Kidney (tissue), 14 donors: ENCODE results near the gene CDK9. TPM values are rescaled to one million over a fixed set of nuclear protein-coding genes. Genes with fewer than 3 reads are reported as not detected.
"Not testable (repeated sequence)": the region's sequence is repeated elsewhere in the genome, so short reads cannot be mapped to it uniquely, and the experiment has no call there.

ENCODE experiments used
- DNase-seq, 5 donors: peaks; one replicate each; pipeline ENCODE4 v3.0.0-alpha.2; 2013 to 2020
- FAIRE-seq: peaks from 2 replicates; lab custom pipeline; 2012; peaks lifted over from hg19 to GRCh38; lab: Jason Lieb, UNC
- H3K27ac ChIP-seq, 2 donors: one replicate each; pipeline ENCODE4 v1.7.0; 2013; ENCODE audit warnings: low read depth in 2 of 2, low read length in 2 of 2, inconsistent platforms in 1 of 2
- H3K27me3 ChIP-seq: one replicate; pipeline ENCODE4 v1.7.1; 2013; ENCODE audit warnings: low read length, inconsistent platforms; ENCODE audit not compliant: control insufficient read depth, insufficient read depth
- H3K36me3 ChIP-seq, 3 donors: one replicate each; pipeline versions ENCODE4 v1.7.0 to v1.7.1; 2013; ENCODE audit warnings: low read length in 3 of 3, control low read depth in 1 of 3, inconsistent platforms in 1 of 3; ENCODE audit not compliant: insufficient read depth in 3 of 3, control insufficient read depth in 2 of 3
- H3K4me1 ChIP-seq, 3 donors: one replicate each; pipeline versions ENCODE4 v1.7.0 to v1.7.1; 2013; ENCODE audit warnings: low read length in 3 of 3, inconsistent platforms in 1 of 3, low read depth in 1 of 3; ENCODE audit not compliant: control insufficient read depth in 2 of 3, insufficient read depth in 2 of 3
- H3K4me3 ChIP-seq, 3 donors: one replicate each; pipeline versions ENCODE4 v1.7.0 to v1.8.1; 2013; ENCODE audit warnings: low read length in 3 of 3, control low read depth in 1 of 3, inconsistent platforms in 1 of 3
- H3K9ac ChIP-seq, 3 donors: one replicate each; pipeline versions ENCODE4 v1.7.0 to v1.7.1; 2013; ENCODE audit warnings: low read length in 3 of 3, control low read depth in 1 of 3, inconsistent platforms in 1 of 3
- H3K9me3 ChIP-seq, 3 donors: one replicate each; pipeline versions ENCODE4 v1.7.0 to v1.7.1; 2013; ENCODE audit warnings: low read length in 3 of 3, control low read depth in 1 of 3, inconsistent platforms in 1 of 3; ENCODE audit not compliant: control insufficient read depth in 2 of 3, insufficient read depth in 1 of 3
- CTCF ChIP-seq: IDR thresholded peaks from 3 replicates; pipeline ENCODE4 v1.5.1; 2012; ENCODE audit warnings: mild to moderate bottlenecking, moderate library complexity, borderline replicate concordance; ENCODE audit not compliant: insufficient read depth; ENCODE audit errors: extremely low read depth
- intact Hi-C: fragments of 100-400 bp; cut with DNase I; formaldehyde crosslinking; loops from one replicate; pipeline ENCODE4 v1.11.1; 2022
- polyA plus RNA-seq: library from polyadenylated mRNA; stranded (reverse); fragments of 350-450 nt; fragmentation: Illumina TruSeq; extraction: RNeasy Lipid Tissue Mini Kit (QIAGEN cat#74804); gene quantifications from one replicate; pipeline ENCODE4 v1.2.3, GENCODE V29; 2014; ENCODE audit warnings: low read depth, low replicate concordance; ENCODE audit not compliant: insufficient read depth
- total RNA-seq: library from RNA; stranded (reverse); fragmentation: NEBNext Ultra II Directional; extraction: Animal tissue kit (Norgen Biotek cat#: 25700); gene quantifications from one replicate; pipeline ENCODE4 v1.2.1, GENCODE V29; 2021
- donor health status: control.
- donor health status: control.
- donor health status: control.
- donor health status: control.
- donor health status: control.
- donor health status: DM: yes; HTN: yes; CAD: no.
- donor health status: Normal renal cell carcinoma (clear cell type).

Gene CDK9
- total and polyA plus RNA-seq, 2 donors from 2014 or later, result 45.2 to 93.5 TPM

DNA sequence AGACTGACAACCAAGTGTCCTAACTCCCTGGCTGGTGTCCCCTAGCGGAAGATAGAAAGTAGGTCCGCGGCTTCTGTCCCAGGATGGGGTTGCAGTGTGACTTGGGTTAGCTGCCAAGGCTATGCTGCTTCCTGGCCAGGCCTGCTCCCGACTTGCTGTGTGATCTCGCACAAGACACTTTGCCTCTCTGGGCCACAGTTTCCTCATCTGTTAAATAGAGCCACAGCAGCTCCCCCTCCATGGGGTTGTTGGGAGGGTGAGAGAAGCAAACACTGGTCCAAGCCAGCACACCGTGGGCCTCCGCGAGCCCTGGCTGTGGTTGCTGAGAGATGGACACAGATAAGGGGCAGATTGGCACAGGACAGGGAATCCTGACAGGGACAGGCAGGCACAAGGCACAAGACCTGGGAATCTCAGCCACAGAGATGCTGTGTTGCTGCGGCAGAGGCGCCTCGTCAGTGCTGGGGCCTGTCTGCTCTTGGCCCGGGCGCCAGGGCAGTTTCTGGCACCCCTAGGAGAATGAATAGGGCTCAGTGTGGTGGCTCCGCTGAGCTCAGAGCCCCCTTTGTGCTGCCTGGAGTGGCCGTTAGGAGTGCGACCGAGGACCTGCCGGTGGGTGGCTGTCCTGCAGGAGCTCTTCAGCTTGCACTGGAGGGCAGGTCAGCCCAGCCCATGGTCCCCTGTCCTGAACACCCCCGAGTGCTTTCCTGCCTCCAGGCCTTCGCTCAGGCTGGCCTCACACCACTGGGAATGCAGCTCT lies 5.5 kb upstream of the CDK9 start:
- Histone ChIP-seq H3K27me3 (no peaks in the 10 kb centered on the region), H3K27ac (no peak overlapping the region), H3K36me3 (no peaks in the 10 kb centered on the region), H3K4me1 (peaks cover 0 to 6% (median 0%) of the 10 kb centered on the region in 3 donors), H3K9me3 (no peaks in the 10 kb centered on the region), H3K4me3 (no peak overlapping the region), H3K9ac (no peak overlapping the region)
- no peak for FAIRE-seq
- no peak for TF ChIP-seq CTCF
- no peak for DNase-seq
- intact Hi-C loops, result no loop called here

- H3K27me3 ChIP-seq, H3K9me3 ChIP-seq, intact Hi-C loops, H3K36me3 ChIP-seq, FAIRE-seq, H3K27ac ChIP-seq, DNase-seq, H3K4me1 ChIP-seq, H3K9ac ChIP-seq, H3K4me3 ChIP-seq: not testable (repeated sequence)
Measured at GRCh38 chr9:127780909-127781308, 4.9 kb upstream of the CDK9 start.

- H3K27ac ChIP-seq, result no peak overlapping the region
Measured at GRCh38 chr9:127781806-127782205, 4.0 kb upstream of the CDK9 start.

More at GRCh38 chr9:127781806-127782205, 4.0 kb upstream of the CDK9 start:
- FAIRE-seq (no peak), DNase-seq (no peak)
- Histone ChIP-seq H3K27me3 (no peaks in the 10 kb centered on the region), H3K9me3 (no peaks in the 10 kb centered on the region), H3K4me3 (no peak overlapping the region), H3K36me3 (no peaks in the 10 kb centered on the region), H3K9ac (no peak overlapping the region), H3K4me1 (peaks cover 0 to 6% (median 0%) of the 10 kb centered on the region in 3 donors)
- TF ChIP-seq CTCF, result no peak
- intact Hi-C loops, result no loop called here
